ENCODE results near the gene PLA2G2F.

- TF ChIP-seq CTCF (IDR thresholded peaks at IDR 0.05) (no peak), POLR2AphosphoS5 (IDR thresholded peaks at IDR 0.05) (no peak), POLR2A (IDR thresholded peaks at IDR 0.05) (no peak)
Measured at GRCh38 chr1:20109223-20109856, 29.8 kb upstream of the PLA2G2F start.

Measured in upper lobe of left lung (tissue), 4 donors.